Right lung (tissue), 5 donors: ENCODE results near the gene FAM184B. TPM values are rescaled to one million over a fixed set of nuclear protein-coding genes. Genes with fewer than 3 reads are reported as not detected.
"Not testable (repeated sequence)": the region's sequence is repeated elsewhere in the genome, so short reads cannot be mapped to it uniquely, and the experiment has no call there.

Experiments used
- DNase-seq, 2 donors: peaks; one replicate each; pipeline ENCODE4 v3.0.0-alpha.2; 2013
- polyA plus RNA-seq, 5 donors: library from polyadenylated mRNA; unstranded; fragments of 120-200 nt; gene quantifications; one replicate each; pipeline versions ENCODE4 v1.2.1 to v1.2.3, GENCODE V29; 2013; ENCODE audit warnings: inconsistent platforms in 1 of 5, low replicate concordance in 1 of 5; ENCODE audit not compliant: insufficient read length in 5 of 5, insufficient read depth in 1 of 5

Gene FAM184B
- polyA plus RNA-seq, 5 donors, result 0.13 to 0.33 (median 0.22) TPM

DNA sequence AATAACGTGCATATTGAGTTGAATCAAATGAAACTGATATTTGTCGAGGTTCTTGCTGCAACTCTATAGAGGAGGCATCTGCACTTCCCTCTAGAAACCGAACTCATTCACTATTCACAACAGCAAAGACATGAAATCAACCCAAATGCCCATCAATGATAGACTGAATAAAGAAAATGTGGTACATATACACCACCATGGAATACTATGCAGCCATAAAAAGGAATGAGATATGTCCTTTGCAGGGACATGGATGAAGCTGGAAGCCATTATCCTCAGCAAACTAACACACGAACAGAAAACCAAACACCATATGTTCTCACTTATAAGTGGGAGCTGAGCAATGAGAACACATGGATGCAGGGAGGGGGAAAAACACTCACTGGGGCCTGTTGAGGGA is 96.8 kb downstream of the FAM184B start:
- DNase-seq, result not testable (repeated sequence)

- DNase-seq, result no peak
These were observed 99.2 kb downstream of the FAM184B start for GRCh38 chr4:17682222-17682566.

- DNase-seq, result no peak
These were observed 99.9 kb downstream of the FAM184B start for GRCh38 chr4:17681281-17682221.

GRCh38 chr4:17680559-17681280 is 100.7 kb downstream of the FAM184B start:
- DNase-seq, result no peak

- DNase-seq, result no peak
These were observed 111.0 kb downstream of the FAM184B start for GRCh38 chr4:17670423-17670822.

DNA sequence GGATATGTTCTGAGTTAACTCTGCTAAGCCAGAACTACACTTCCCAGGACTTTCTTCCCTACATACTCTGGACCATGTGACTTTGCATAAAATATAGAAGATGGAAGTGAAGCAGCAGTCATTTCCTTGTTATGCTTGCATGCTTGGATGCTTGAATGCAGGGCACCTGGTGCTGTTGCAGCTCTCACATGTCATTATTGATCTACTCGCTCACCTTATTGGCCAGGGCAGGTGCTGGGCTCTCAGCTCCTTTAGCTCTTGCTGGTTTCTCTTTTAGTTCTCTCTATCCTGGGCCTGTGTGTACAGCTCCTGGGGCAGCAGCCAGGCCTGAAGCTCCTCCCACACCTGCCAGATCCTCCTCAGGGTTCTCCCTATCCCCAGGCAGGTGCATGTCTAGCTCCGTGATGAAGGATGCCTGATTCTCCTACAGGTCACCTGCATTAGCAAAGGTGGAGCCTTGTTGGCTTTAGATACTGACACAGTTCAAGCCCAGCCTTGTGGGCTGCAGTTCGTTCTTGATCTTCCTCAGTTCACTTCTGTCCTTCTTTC is 113.7 kb downstream of the FAM184B start:
- no peak for DNase-seq

GRCh38 chr4:17667253-17667652 is 114.2 kb downstream of the FAM184B start:
- DNase-seq, result no peak

GRCh38 chr4:17665852-17666251 is 115.6 kb downstream of the FAM184B start:
- no peak for DNase-seq

GRCh38 chr4:17665346-17665745 is 116.1 kb downstream of the FAM184B start:
- DNase-seq, result no peak

DNA sequence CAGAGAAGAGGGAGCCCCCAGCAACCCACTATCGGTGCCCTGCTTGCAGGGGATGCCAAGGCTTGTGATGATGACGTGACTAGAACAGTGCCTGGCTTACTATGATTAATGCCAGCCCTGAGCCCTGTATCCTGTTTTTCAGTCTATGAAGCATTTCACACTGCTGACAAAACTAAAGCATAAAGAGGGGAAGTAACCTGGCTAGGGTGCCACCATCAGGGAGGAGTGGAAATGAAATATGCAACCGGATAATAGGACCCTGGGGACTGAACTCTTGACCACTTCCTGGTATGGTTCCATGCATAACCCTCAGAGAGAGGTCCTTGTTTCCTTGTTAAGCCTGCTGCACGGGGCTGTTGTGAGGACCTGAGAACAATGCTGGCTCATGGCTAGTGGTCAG is 116.7 kb downstream of the FAM184B start:
- no peak for DNase-seq

- DNase-seq, result no peak
These were observed 118.7 kb downstream of the FAM184B start for GRCh38 chr4:17662694-17663093.

GRCh38 chr4:17659196-17659595 is 122.2 kb downstream of the FAM184B start:
- not testable (repeated sequence) for DNase-seq

GRCh38 chr4:17657849-17658248 is 123.6 kb downstream of the FAM184B start:
- no peak for DNase-seq

GRCh38 chr4:17657090-17657489 is 124.3 kb downstream of the FAM184B start:
- no peak for DNase-seq

DNA sequence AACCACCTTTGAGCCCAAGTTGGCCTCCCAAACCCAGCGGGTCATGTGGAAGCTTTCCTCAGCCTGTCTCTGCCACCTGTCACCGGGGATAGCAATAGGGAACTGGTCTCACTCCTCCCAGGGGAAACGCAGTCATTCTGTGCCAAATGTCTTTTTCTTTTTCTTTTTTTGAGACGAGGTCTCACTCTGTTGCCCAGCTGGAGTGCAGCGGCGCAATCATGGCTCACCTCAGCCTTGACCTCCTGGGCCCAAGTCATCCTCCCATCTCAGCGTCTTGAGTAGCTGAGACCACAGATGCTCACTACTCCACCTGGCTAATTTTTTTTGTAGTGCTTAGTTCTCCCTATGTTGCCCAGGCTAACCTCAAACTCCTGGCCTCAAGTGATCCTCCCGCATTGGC is 126.7 kb downstream of the FAM184B start:
- DNase-seq, result no peak

DNA sequence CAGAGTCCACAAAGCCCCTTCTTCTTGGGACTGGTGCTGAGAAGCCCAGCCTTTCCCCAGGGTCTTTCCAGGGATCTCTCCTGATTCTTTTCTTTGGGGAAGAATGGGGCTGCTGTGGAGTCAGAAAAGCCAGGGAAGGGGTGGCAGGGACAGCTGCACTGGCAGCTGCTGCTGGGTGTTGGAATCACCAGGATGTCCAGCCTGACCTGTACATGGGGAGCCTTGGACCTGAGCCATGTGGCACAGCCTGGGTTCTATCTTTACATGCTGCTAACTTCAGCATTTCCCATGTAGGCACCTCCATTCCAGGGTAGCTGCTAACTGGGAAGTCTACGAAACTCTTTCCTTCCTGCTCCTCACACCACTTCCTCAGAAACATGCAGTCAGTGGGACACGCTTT is 131.0 kb downstream of the FAM184B start:
- no peak for DNase-seq

DNA sequence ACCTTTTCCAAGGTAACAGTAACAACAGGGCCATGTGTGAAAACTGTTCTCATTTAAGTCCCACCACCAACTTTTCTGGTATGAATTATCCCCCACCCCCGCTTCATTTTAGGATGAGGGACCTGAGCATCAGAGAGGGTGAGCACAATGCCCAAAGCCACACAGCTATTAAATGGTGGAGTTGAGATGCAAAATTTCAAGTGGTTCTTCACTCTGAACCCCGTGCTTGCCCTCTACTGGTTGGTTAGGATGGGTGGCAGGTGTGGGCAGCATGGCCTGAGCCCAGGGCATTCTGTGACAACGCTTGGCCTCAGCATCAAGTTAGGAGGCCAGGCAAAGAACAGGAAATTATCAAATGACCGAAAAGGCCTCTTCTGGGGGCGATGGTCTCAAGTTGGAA is 133.5 kb downstream of the FAM184B start:
- DNase-seq, result no peak

- no peak for DNase-seq
These were observed 134.1 kb downstream of the FAM184B start for GRCh38 chr4:17647176-17647806.

GRCh38 chr4:17646693-17647092 is 134.7 kb downstream of the FAM184B start:
- DNase-seq, result no peak

- no peak for DNase-seq
These were observed 139.0 kb downstream of the FAM184B start for GRCh38 chr4:17642398-17642783.

GRCh38 chr4:17639136-17639535 is 142.3 kb downstream of the FAM184B start:
- DNase-seq, result no peak
